ENCODE data around the gene CD177.

GRCh38 chr19:43313711-43314495 lies 39.6 kb upstream of the CD177 start:
- TF ChIP-seq EP300 (IDR thresholded peaks at IDR 0.05) (no peak), CTCF (IDR thresholded peaks at IDR 0.05) (no peak), POLR2A (IDR thresholded peaks at IDR 0.05; ENCODE audit: low read depth) (no peak), POLR2AphosphoS5 (IDR thresholded peaks at IDR 0.05) (no peak)
